SH-SY5Y (cell line): Measurements from ENCODE around the gene RPL27.

Source experiments
- GATA2 ChIP-seq: IDR thresholded peaks from 2 replicates; pipeline ENCODE4 v1.6.1; 2011; ENCODE audit warnings: mild to moderate bottlenecking, low read depth, low read length
- GATA3 ChIP-seq: IDR thresholded peaks from 2 replicates; pipeline ENCODE4 v1.6.1; 2011; ENCODE audit warnings: low read depth, mild to moderate bottlenecking, low read length, moderate library complexity

DNA sequence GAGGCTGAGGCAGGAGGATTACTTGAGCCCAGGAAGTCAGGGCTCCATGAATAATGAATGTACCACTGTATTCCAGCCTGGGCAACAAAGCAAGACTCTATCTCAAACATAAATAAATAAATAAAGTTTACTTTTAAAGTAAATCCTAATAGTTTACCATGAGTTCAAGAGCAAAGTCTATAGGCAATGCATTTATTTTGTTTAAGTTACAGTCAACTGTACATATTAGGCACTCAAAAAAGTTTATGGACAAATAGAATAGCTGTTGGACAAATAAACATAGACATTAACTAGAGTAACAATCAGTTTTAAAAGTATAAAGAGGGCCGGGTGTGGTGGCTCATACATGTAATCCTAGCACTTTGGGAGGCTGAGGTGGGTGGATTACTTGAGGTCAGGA, 30.3 kb upstream of the RPL27 start:
- TF ChIP-seq GATA2 (no peak), GATA3 (no peak)
